Sciatic nerve (tissue), 2 donors: Measurements from ENCODE around the gene CALCOCO2. TPM values are rescaled to one million over a fixed set of nuclear protein-coding genes. Genes with fewer than 3 reads are reported as not detected.
A peak's percentile ranks its signal among the peaks of the same experiment; 100 is the strongest.
"Not testable (repeated sequence)": the region's sequence is repeated elsewhere in the genome, so short reads cannot be mapped to it uniquely, and the experiment has no call there.

Experiments used
- ATAC-seq: fragments of 200-7000 bp; cut with Tn5 transposase; one replicate; pipeline ENCODE4 v1.9.1; 2020; ENCODE audit warnings: mild to moderate bottlenecking, moderate library complexity
- DNase-seq: peaks from one replicate; pipeline ENCODE4 v3.0.0-alpha.2; 2020; ENCODE audit warnings: low spot score
- intact Hi-C: fragments of 100-400 bp; cut with DNase I; formaldehyde crosslinking; loops from one replicate; pipeline ENCODE4 v1.14.2; 2022
- total RNA-seq: library from RNA; stranded (reverse); fragmentation: NEBNext Ultra II Directional; extraction: Animal tissue kit (Norgen Biotek cat#: 25700); gene quantifications from one replicate; pipeline ENCODE4 v1.2.1, GENCODE V29; 2021
- donor health status: DM: no; HTN: no; CAD: no.
- donor health status: DM: no; HTN: no; CAD: no.

CALCOCO2 gene
- total RNA-seq, 1 donor from 2014 or later, result 206 TPM

- ATAC-seq (no peak), DNase-seq (no peak)
- intact Hi-C loops, result no loop called here
Measured at GRCh38 chr17:48868916-48869500, 38.2 kb downstream of the CALCOCO2 start.

- DNase-seq (no peak), ATAC-seq (no peak)
- intact Hi-C loops, result no loop called here
Measured at GRCh38 chr17:48869821-48870318, 39.0 kb downstream of the CALCOCO2 start.

GRCh38 chr17:48871035-48871550 is 40.3 kb downstream of the CALCOCO2 start:
- DNase-seq, result no peak
- no peak for ATAC-seq
- intact Hi-C loops, result no loop called here

GRCh38 chr17:48871551-48872351 is 40.9 kb downstream of the CALCOCO2 start:
- DNase-seq, result no peak
- intact Hi-C loops, result no loop called here
- peak; percentile 80 for ATAC-seq

GRCh38 chr17:48872409-48872808 is 41.6 kb downstream of the CALCOCO2 start:
- ATAC-seq, intact Hi-C loops, DNase-seq: not testable (repeated sequence)

- ATAC-seq, result peak; percentile 33
- intact Hi-C loops, result no loop called here
- no peak for DNase-seq
Measured at GRCh38 chr17:48873209-48873608, 42.4 kb downstream of the CALCOCO2 start.

GRCh38 chr17:48873696-48874443 is 43.0 kb downstream of the CALCOCO2 start:
- intact Hi-C loops, result no loop called here
- ATAC-seq (no peak), DNase-seq (no peak)

- intact Hi-C loops, result loop anchor here (5.0 kb wide), 1 partner anchor 67 kb away; no protein-coding TSS in a partner anchor
- DNase-seq, result no peak
- ATAC-seq, result peak; percentile 87
Measured at GRCh38 chr17:48878920-48879898, 48.4 kb downstream of the CALCOCO2 start.

- intact Hi-C loops, result loop anchor here (5.0 to 10.0 kb wide), 2 partner anchors 80 to 133 kb away; no protein-coding TSS in a partner anchor
- DNase-seq, result no peak
- no peak for ATAC-seq
Measured at GRCh38 chr17:48882272-48882671, 51.4 kb downstream of the CALCOCO2 start.

GRCh38 chr17:48883171-48883570 is 52.3 kb downstream of the CALCOCO2 start:
- intact Hi-C loops, result loop anchor here (5.0 to 10.0 kb wide), 2 partner anchors 81 to 132 kb away; no protein-coding TSS in a partner anchor
- DNase-seq (no peak), ATAC-seq (no peak)

GRCh38 chr17:48890086-48890485 is 59.3 kb downstream of the CALCOCO2 start:
- ATAC-seq (no peak), DNase-seq (no peak)
- intact Hi-C loops, result no loop called here

GRCh38 chr17:48892940-48893645 is 62.3 kb downstream of the CALCOCO2 start:
- DNase-seq (no peak), ATAC-seq (no peak)
- intact Hi-C loops, result no loop called here

- intact Hi-C loops, result no loop called here
- no peak for ATAC-seq
- no peak for DNase-seq
Measured at GRCh38 chr17:48893646-48894508, 63.0 kb downstream of the CALCOCO2 start.

- DNase-seq (no peak), ATAC-seq (no peak)
- intact Hi-C loops, result no loop called here
Measured at GRCh38 chr17:48894886-48895285, 64.1 kb downstream of the CALCOCO2 start.

GRCh38 chr17:48901241-48901640 is 70.4 kb downstream of the CALCOCO2 start:
- intact Hi-C loops, result no loop called here
- ATAC-seq, result no peak
- DNase-seq, result no peak

- ATAC-seq (no peak), DNase-seq (no peak)
- intact Hi-C loops, result no loop called here
Measured at GRCh38 chr17:48903401-48903800, 72.6 kb downstream of the CALCOCO2 start.

GRCh38 chr17:48904428-48904827 is 73.6 kb downstream of the CALCOCO2 start:
- intact Hi-C loops, result no loop called here

More at GRCh38 chr17:48904428-48904827, 73.6 kb downstream of the CALCOCO2 start:
- DNase-seq (no peak), ATAC-seq (no peak)
